Measurements from ENCODE around the gene VWA7. TPM values are rescaled to one million over a fixed set of nuclear protein-coding genes. Genes with fewer than 3 reads are reported as not detected.

The VWA7 gene
- total RNA-seq, 2 experiments from 2014 or later, result 5.2 to 5.4 TPM

- Mint-ChIP-seq H3K4me3 (peak overlapping the region; percentile 41), H3K27ac (peak overlapping the region; percentile 84), H3K36me3 (ENCODE audit: low read depth) (peaks cover 4% of the 10 kb centered on the region), H3K9me3 (no peaks in the 10 kb centered on the region), H3K27me3 (no peaks in the 10 kb centered on the region), H3K4me1 (peaks cover 69% of the 10 kb centered on the region)
- DNase-seq, result peak; percentile 31
- POLR2A ChIA-PET, result no interaction called here
- CTCF ChIA-PET, result interaction anchor here (0.7 to 3.2 kb wide), 5 partner anchors 9 to 81 kb away, joined by 3 to 17 read pairs (median 10); partner anchors contain the start of genes CLIC1 and DDAH2
These were observed 5.2 kb downstream of the VWA7 start for GRCh38 chr6:31771992-31772358.

GRCh38 chr6:31770860-31771259, 6.3 kb downstream of the VWA7 start:
- Mint-ChIP-seq H3K9me3 (no peaks in the 10 kb centered on the region), H3K36me3 (ENCODE audit: low read depth) (peaks cover 4% of the 10 kb centered on the region), H3K27ac (peak overlapping the region; percentile 81), H3K4me3 (no peak overlapping the region), H3K4me1 (peaks cover 58% of the 10 kb centered on the region), H3K27me3 (no peaks in the 10 kb centered on the region)
- ChIA-PET CTCF (interaction anchor here (0.6 to 3.2 kb wide), 11 partner anchors 9 to 229 kb away, joined by 3 to 29 read pairs (median 10); partner anchors contain the start of genes CLIC1, DDAH2, DDX39B and MSH5), POLR2A (no interaction called here)
- no peak for DNase-seq

- CTCF ChIA-PET, result interaction anchor here (0.6 to 3.2 kb wide), 33 partner anchors 10 to 1111 kb away, joined by 3 to 30 read pairs (median 4); partner anchors contain the start of genes ABHD16A, CLIC1, DDAH2 and DDX39B
- Mint-ChIP-seq H3K27me3 (no peaks in the 10 kb centered on the region), H3K27ac (peak overlapping the region; percentile 0)
These were observed 7.3 kb downstream of the VWA7 start for GRCh38 chr6:31769684-31770371.

GRCh38 chr6:31768363-31769257, 8.5 kb downstream of the VWA7 start:
- POLR2A ChIA-PET, result interaction anchor here (1.2 kb wide), 1 partner anchor 12 kb away, joined by 5 read pairs; no protein-coding TSS in a partner anchor
- Mint-ChIP-seq H3K4me3 (no peak overlapping the region), H3K27me3 (no peaks in the 10 kb centered on the region), H3K36me3 (ENCODE audit: low read depth) (peaks cover 6% of the 10 kb centered on the region), H3K9me3 (no peaks in the 10 kb centered on the region), H3K4me1 (peaks cover 55% of the 10 kb centered on the region), H3K27ac (no peak overlapping the region)
- CTCF ChIA-PET, result interaction anchor here (0.8 to 3.2 kb wide), 16 partner anchors 10 to 111 kb away, joined by 3 to 30 read pairs (median 8); partner anchors contain the start of genes ABHD16A, CLIC1, DDAH2 and HSPA1B
- DNase-seq, result no peak

More at GRCh38 chr6:31769684-31770371, 7.3 kb downstream of the VWA7 start:
- POLR2A ChIA-PET, result interaction anchor here (1.2 kb wide), 1 partner anchor 13 kb away, joined by 5 read pairs; no protein-coding TSS in a partner anchor
- Mint-ChIP-seq H3K4me3 (no peak overlapping the region), H3K36me3 (ENCODE audit: low read depth) (peaks cover 4% of the 10 kb centered on the region), H3K4me1 (peaks cover 50% of the 10 kb centered on the region), H3K9me3 (no peaks in the 10 kb centered on the region)
- peak; percentile 78 for DNase-seq

GRCh38 chr6:31767096-31767645, 10.0 kb downstream of the VWA7 start:
- Mint-ChIP-seq H3K9me3 (no peaks in the 10 kb centered on the region), H3K27ac (no peak overlapping the region), H3K4me3 (no peak overlapping the region), H3K36me3 (ENCODE audit: low read depth) (peaks cover 8% of the 10 kb centered on the region), H3K4me1 (peaks cover 46% of the 10 kb centered on the region), H3K27me3 (no peaks in the 10 kb centered on the region)
- ChIA-PET POLR2A (no interaction called here), CTCF (interaction anchor here (0.5 kb wide), 1 partner anchor 11 kb away, joined by 4 read pairs; no protein-coding TSS in a partner anchor)
- no peak for DNase-seq

GRCh38 chr6:31765910-31766794, 11.0 kb downstream of the VWA7 start:
- peak overlapping the region; percentile 13 for H3K27ac Mint-ChIP-seq
- no peaks in the 10 kb centered on the region for H3K27me3 Mint-ChIP-seq
- H3K9me3 Mint-ChIP-seq, result no peaks in the 10 kb centered on the region
- ChIA-PET CTCF (interaction anchor here (0.7 to 1.3 kb wide), 2 partner anchors 9 to 45 kb away, joined by 3 to 7 read pairs; no protein-coding TSS in a partner anchor), POLR2A (no interaction called here)
- peaks cover 39% of the 10 kb centered on the region for H3K4me1 Mint-ChIP-seq
- H3K36me3 Mint-ChIP-seq (ENCODE audit: low read depth), result peaks cover 11% of the 10 kb centered on the region
- H3K4me3 Mint-ChIP-seq, result no peak overlapping the region
- DNase-seq, result no peak

- Mint-ChIP-seq H3K27ac (no peak overlapping the region), H3K36me3 (ENCODE audit: low read depth) (peaks cover 11% of the 10 kb centered on the region), H3K4me3 (no peak overlapping the region), H3K27me3 (no peaks in the 10 kb centered on the region), H3K9me3 (no peaks in the 10 kb centered on the region), H3K4me1 (peaks cover 33% of the 10 kb centered on the region)
- CTCF ChIA-PET, result interaction anchor here (1.3 kb wide), 1 partner anchor 9 kb away, joined by 7 read pairs; no protein-coding TSS in a partner anchor
- no peak for DNase-seq
- POLR2A ChIA-PET, result no interaction called here
These were observed 11.6 kb downstream of the VWA7 start for GRCh38 chr6:31765559-31765909.

GRCh38 chr6:31764198-31764597, 12.9 kb downstream of the VWA7 start:
- peaks cover 16% of the 10 kb centered on the region for H3K36me3 Mint-ChIP-seq (ENCODE audit: low read depth)
- POLR2A ChIA-PET, result no interaction called here
- H3K4me1 Mint-ChIP-seq, result peaks cover 29% of the 10 kb centered on the region
- no peaks in the 10 kb centered on the region for H3K9me3 Mint-ChIP-seq
- no peak overlapping the region for H3K4me3 Mint-ChIP-seq
- DNase-seq, result no peak
- no peaks in the 10 kb centered on the region for H3K27me3 Mint-ChIP-seq
- peak overlapping the region; percentile 76 for H3K27ac Mint-ChIP-seq
- CTCF ChIA-PET, result no interaction called here

- H3K9me3 Mint-ChIP-seq, result no peaks in the 10 kb centered on the region
- CTCF ChIA-PET, result no interaction called here
- H3K27ac Mint-ChIP-seq, result peak overlapping the region; percentile 76
These were observed 13.5 kb downstream of the VWA7 start for GRCh38 chr6:31763619-31763940.

GRCh38 chr6:31762878-31763618, 14.1 kb downstream of the VWA7 start:
- CTCF ChIA-PET, result interaction anchor here (0.6 kb wide), 1 partner anchor 9 kb away, joined by 4 read pairs; no protein-coding TSS in a partner anchor
- Mint-ChIP-seq H3K9me3 (no peaks in the 10 kb centered on the region), H3K27me3 (no peaks in the 10 kb centered on the region), H3K4me1 (peaks cover 21% of the 10 kb centered on the region), H3K36me3 (ENCODE audit: low read depth) (peaks cover 21% of the 10 kb centered on the region), H3K27ac (peak overlapping the region; percentile 76), H3K4me3 (no peak overlapping the region)
- DNase-seq, result no peak
- POLR2A ChIA-PET, result no interaction called here

More at GRCh38 chr6:31763619-31763940, 13.5 kb downstream of the VWA7 start:
- H3K27me3 Mint-ChIP-seq, result no peaks in the 10 kb centered on the region
- peaks cover 26% of the 10 kb centered on the region for H3K4me1 Mint-ChIP-seq
- peaks cover 21% of the 10 kb centered on the region for H3K36me3 Mint-ChIP-seq (ENCODE audit: low read depth)
- DNase-seq, result no peak
- POLR2A ChIA-PET, result no interaction called here
- H3K4me3 Mint-ChIP-seq, result no peak overlapping the region

- Mint-ChIP-seq H3K4me3 (no peak within 1 kb of the TSS), H3K9me3 (no peaks in the 10 kb centered on the region), H3K27ac (peak within 1 kb of the TSS; percentile 76), H3K36me3 (ENCODE audit: low read depth) (peaks cover 20% of the 10 kb centered on the region), H3K4me1 (peaks cover 18% of the 10 kb centered on the region), H3K27me3 (no peaks in the 10 kb centered on the region)
- POLR2A ChIA-PET, result no interaction called here
- CTCF ChIA-PET, result interaction anchor here (1.4 kb wide), 1 partner anchor 23 kb away, joined by 5 read pairs; the partner anchor contains the start of gene MSH5
- DNase-seq, result no peak
These were observed 14.8 kb downstream of the VWA7 start, which contains the start of gene SAPCD1 for GRCh38 chr6:31762356-31762755. TSS of gene SAPCD1 (plus strand) at chr6:31762656. CDS start at chr6:31763055, 399 bp downstream.

Measured in activated CD4-positive, alpha-beta T cell treated with anti-CD3 and anti-CD28 coated beads, Interleukin-2, amount 10 ng/mL, durations not matched to agents 7 days and 5 days (primary cell).